Forelimb muscle (tissue), 1 donor: ENCODE data around the gene ZMAT5. TPM values are rescaled to one million over a fixed set of nuclear protein-coding genes. Genes with fewer than 3 reads are reported as not detected.

Source experiments
- DNase-seq: peaks from one replicate; pipeline ENCODE4 v3.0.0-alpha.2; 2013; ENCODE audit warnings: low read depth
- polyA plus RNA-seq: library from polyadenylated mRNA; unstranded; fragments of 120-200 nt; gene quantifications from one replicate; pipeline ENCODE4 v1.2.1, GENCODE V29; 2013; ENCODE audit not compliant: insufficient read length

Gene ZMAT5
- polyA plus RNA-seq, 1 donor: 18.0 TPM

- no peak for DNase-seq
Measured at GRCh38 chr22:29753808-29754657, 12.8 kb downstream of the ZMAT5 start.

DNA sequence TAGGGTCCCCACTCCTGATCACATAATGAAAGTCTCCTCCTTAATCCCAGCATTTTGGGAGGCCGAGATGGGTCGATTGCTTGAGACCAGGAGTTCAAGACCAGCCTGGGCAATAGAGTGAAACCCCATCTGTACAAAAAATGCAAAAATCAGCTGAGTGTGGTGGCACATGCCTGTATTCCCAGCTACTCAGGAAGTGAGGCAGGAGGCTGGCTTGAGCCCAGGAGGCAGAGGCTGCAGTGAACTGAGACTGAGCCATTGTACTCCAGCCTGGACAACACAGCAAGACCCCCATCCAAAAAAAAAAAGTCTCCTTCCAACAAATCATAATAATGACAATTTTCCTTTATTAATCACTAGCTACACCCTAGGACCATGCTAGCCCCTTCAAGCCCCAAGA is 15.1 kb downstream of the ZMAT5 start:
- no peak for DNase-seq

- no peak for DNase-seq
Measured at GRCh38 chr22:29750559-29751538, 16.0 kb downstream of the ZMAT5 start.

DNA sequence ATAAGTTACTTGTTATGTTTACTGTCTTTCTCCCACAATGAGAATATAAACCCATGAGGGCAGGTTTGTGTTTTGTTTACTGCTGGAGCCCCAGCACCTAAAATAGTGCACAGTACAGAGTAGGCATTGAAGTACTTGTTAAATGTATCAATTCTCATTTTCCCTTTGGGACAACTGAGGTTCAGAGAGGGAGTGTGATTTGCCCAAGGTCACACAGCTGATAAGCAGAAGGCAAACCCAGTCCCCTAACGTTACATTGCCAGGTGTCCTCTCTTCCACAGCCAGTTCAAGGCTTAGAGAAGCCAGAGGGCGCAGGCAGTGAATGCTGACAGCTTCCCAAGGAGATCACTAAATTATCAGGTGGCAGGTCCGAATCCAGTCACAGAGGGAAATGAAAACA is 16.8 kb downstream of the ZMAT5 start:
- no peak for DNase-seq

DNA sequence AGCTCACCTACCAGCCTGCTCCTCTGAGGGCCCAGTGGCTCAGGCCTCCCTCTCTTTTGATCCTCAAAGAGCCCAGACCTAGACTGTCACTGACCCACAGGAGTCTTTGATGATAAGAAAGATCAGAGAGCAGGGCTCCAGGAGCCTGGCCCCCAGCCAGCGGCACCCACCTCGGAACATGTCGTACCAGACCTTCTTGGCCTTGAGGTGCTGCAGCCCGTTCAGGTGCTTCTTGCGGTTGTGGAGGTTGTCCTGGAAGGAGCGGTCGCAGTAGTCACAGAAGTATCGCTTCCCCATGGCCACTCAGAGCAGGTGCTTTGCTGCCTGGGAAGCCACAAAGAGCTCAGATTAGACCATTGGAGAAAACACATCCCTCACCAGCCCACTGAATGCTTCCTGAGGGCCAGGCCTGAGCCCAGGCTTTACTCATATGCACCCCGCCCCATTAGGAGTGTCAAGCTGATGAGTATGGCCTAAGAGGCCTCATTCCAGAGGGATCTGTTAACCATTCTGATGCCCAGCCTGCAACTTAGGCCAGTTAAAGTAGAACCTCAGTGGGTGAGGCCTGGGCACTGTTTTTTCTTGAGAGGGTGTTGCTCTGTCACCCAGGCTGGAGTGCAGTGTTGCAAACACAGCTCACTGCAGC is 18.4 kb downstream of the ZMAT5 start:
- DNase-seq: no peak

DNA sequence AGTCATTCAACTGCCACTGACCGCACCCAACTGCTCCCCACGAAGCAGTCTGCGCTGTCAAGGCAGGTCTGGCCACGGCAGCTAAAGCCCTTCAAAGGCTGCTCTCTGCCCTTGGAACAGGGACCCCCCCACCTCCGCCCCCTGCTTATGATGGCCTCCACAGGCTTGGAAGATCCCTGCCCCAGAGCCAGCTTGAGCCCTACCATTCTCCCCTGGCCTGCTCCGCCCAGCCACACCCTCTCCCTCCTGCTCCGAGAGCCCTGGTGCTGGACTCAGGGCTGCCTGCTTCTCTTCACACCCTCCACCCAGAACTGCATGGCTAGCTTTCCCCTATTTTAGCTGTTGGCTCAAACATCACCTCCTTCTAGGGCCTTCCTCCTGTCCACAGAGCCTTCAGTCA is 19.0 kb downstream of the ZMAT5 start:
- no peak for DNase-seq

GRCh38 chr22:29744902-29745301 is 21.9 kb downstream of the ZMAT5 start:
- DNase-seq: no peak

DNA sequence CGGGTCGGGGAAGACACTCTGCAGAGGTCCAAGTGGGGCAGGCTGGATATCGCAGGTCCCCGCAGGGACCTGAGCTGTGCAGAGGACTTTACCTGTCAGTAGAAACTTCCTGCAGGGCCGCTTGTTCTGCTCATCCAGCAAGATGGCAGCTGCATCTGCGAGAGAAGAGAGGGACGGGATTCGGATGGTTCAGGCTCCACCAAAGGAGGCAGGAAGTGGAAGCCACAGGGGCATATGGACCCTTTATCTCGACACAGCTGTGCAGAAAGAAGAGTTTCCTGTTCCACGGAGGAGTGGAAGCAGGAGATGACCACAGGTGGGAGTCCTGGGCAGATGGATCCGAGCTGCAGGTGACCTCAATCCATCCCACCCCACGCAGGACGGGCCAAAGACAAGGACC is 24.5 kb downstream of the ZMAT5 start:
- DNase-seq: no peak

DNA sequence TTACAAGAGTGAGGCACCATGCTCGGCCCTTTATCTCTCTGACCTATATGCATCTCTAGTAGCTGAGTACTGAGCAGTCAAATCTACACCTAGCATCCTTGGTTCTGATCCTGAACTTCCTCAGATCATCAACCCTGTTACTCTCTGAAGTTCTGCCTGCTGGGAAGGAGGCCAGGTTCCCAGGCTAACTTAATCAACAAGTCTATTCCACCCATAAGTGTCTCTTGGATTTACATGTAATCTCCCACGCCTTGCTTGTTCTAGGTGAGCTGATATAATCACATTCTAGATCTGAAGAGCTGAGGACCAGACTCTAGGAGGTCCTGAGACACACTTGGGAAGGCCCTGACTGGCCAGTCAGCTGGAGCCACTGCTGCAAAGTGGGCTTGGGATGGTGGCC is 24.9 kb downstream of the ZMAT5 start:
- no peak for DNase-seq

DNA sequence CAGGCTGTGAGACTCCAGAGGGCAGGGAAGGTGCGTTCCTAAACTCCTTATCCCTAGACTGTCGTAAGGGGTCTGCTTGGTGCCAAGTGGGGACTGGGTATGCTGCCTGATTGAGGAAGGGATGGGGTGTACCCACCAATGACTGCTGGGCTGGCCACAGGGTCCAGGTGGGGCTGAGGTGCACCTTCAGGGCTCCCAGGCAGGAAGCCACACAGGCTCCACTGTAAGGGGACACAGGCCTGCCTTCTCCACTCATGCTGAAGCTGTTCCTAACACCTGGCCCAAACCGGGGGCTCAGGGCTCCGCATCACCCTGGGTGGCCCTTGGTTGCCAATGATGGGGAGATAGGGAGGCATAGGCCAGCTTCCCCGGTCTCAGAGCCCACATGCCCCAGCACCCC is 26.6 kb downstream of the ZMAT5 start:
- no peak for DNase-seq

GRCh38 chr22:29739346-29739875 is 27.4 kb downstream of the ZMAT5 start:
- DNase-seq: no peak

DNA sequence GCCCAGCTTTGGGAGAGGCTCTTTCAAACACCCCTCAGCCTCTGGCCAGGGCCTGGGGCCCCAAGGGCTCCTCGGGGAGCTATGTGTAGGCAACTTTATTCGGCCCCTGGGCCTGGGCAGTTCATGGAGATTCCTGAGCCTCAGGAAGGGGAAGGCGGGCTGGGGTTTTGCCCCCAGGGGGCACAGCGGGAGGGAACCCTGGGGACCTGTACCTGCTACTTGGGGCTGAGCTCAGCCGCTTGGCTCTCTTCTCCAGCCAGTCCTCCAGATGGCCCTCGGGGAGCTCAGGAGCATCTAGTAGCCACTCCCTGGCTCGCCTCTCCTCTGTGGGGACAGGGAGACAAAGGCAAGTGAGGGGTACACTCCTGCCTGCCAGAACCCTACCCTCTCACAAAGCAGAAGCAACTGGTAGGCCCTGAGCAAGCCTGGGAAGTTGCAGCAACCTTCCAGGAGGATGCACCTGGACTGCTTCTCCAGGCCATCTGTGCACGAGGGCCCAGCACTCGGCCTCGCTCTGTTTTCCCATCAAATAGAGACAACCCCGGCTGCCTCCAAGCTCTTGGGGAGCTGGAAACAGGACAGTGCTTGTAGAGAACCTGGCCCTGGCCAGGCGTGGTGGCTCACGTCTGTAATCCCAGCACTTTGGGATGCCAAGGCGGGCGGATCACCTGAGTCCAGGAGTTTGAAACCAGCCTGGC is 28.5 kb downstream of the ZMAT5 start:
- DNase-seq: no peak

DNA sequence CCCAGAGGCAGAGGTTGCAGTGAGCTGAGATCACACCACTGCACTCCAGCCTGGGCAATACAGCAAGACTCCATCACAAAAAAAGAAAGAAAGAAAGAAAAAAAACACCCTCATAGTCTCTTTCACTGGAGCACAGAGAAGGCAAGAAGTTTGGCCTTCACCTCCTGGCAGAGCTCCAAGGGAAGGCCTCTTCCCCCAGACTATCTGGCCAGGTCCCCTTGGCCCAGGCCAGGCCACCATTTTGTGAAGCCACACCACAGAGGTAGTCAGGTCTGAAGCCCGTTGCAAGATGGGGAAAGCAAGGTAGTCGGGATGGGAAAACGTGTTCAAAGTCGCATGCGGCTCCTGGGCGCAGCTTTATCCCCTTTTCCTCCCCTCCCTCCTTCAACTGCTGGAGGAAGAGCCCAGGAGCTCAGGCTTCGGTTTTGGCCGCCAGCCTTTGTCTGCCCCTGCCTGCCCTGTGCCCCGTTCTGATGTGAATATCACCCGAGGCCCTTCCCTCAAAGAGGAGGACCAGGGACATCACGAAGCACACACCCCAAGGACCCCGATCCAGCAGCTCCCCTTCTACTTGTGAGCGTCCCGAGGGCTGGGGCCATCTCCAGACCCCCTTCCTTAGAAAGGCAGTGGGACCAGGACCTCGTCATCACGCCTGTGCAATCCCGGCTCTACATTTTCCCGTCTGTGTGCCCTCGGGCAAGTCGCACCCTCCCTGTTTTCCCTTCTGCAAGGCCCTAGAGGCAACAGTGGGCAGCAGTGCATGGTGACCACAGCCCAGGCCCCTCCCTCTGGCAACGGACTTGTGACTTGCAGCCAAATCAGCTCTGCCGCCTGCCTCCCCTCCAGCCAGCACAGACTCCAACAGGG is 29.3 kb downstream of the ZMAT5 start:
- DNase-seq: no peak

DNA sequence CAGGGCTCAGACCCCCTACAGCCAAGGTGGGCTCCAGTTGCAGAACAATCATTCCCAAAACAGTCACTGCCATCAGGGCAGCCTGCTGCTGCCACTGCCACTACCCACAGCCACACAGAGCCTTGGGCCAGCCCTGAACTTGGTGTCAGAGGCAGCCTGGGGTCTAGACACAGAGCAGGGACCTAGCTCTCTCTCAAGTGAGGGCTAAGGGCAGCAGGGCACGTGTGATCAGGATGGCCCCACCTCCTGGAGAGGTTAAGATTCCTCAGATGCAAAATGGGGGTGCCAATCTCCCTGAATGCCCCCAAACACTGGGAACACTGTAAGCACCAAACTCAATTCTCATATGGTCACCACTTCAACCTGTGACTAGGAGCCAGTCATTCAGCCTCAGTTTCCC is 31.4 kb downstream of the ZMAT5 start:
- DNase-seq: no peak

- no peak for DNase-seq
Measured at GRCh38 chr22:29734838-29735237, 32.0 kb downstream of the ZMAT5 start.

DNA sequence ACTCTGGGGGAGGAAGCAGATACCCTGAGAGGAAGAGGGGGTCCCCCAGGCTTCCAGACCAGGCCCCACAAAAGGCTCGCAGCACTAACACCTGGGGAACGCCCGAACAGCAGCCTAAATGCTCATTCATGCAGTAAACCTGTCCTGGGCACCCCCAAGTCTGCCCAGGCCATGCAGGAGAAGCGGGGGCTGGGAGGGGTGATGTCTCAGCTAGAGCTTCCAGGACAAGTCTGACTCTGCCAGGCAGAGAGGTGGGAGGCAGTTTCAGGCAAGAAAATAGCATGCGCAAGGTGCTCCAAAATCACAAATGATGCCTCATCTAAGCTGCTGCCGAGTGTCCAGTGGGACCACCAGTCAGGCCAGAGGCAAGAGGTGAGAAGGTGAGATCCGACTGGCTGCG is 32.4 kb downstream of the ZMAT5 start:
- no peak for DNase-seq

- no peak for DNase-seq
Measured at GRCh38 chr22:29733362-29734201, 33.2 kb downstream of the ZMAT5 start.

DNA sequence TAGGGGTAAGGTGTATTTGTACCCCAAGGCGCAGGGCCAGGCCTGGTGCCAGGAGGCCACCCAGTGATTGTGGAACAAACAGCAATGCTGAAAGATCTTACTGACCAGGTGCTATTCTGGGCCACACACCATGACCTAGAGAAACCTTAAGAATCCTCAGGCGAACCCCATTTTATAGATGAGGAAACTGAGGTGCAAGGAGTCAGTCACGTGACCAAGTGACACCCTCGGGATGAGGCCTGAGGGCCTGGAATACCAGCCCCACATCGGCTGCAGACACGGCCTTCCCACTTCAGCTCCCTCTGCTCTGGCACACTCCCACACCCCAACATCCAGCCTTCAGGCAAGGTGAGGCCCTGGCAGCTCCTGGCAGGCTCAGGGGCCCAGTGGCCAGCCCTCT is 33.9 kb downstream of the ZMAT5 start:
- no peak for DNase-seq

DNA sequence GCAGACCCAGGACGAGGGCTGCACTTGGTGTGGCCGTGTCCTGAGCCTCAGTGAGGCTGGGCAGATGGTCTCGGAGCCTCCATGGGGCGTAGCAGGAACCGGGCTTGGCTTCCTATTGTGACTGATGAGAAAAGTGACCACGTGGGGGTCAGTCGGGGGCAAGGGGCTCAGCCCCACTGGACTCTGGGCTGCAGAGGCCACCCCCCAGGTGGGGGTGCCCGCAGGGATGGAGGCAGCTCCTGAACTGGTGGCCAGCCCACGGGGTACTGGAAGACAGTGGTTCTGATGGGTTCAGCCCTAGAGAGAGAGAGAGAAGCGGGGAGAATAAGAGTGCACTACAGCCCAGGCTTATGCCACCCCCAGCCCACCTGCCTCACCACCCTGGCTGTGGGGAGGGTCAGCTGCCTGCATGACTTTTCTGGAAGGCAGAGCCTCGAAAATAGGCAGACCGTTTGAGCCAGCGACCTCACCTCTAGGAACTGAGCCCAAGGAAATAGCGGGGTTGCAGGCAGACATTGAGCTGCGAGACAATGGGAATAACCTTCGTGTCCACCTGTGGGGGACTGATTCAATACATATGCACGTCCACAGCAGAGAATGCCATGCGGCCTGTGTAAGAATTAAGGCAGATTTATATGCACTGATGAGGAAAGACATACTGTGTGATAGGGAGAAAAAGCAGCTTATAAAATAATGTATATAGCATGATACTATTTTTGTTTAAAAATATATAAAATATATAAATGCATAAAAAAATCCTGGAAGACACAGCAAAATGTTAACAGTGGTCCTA is 35.6 kb downstream of the ZMAT5 start:
- no peak for DNase-seq
